GM18508 (cell line): ENCODE measurements around the gene XDH.

ENCODE experiments used
- ATAC-seq: cut with Tn5 transposase; IDR thresholded peaks from one replicate; pipeline ENCODE4 v1.9.1; 2021; ENCODE audit warnings: moderate number of reproducible peaks; ENCODE audit not compliant: insufficient read depth, unreplicated experiment

Gene XDH

GRCh38 chr2:31404827-31405226 lies 9.7 kb downstream of the XDH start:
- ATAC-seq = no peak

GRCh38 chr2:31404302-31404701 lies 10.2 kb downstream of the XDH start:
- ATAC-seq = no peak

DNA sequence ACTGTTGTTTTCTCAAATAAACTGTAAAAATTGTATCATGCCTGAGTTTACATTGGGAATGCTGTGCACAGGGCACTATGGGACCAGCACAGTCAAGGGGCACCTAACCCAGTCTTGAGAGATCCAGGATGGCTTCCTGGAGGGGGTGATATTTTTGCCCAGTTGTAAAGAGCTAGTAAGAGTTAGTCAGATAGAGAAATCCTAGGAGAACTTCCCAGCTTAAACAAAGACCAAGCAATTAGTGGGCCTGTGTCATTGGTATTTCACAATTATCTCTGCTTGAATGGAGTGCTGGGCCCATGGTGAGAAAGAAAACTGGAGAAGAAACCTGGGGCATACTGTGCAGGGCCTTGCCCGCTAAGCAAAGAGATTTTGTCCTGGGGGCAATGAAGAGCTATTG lies 12.2 kb downstream of the XDH start:
- no peak for ATAC-seq

GRCh38 chr2:31401580-31401979 lies 13.0 kb downstream of the XDH start:
- ATAC-seq = no peak

GRCh38 chr2:31398881-31399280 lies 15.7 kb downstream of the XDH start:
- ATAC-seq = no peak

- no peak for ATAC-seq
These were observed 17.4 kb downstream of the XDH start for GRCh38 chr2:31397094-31397493.

DNA sequence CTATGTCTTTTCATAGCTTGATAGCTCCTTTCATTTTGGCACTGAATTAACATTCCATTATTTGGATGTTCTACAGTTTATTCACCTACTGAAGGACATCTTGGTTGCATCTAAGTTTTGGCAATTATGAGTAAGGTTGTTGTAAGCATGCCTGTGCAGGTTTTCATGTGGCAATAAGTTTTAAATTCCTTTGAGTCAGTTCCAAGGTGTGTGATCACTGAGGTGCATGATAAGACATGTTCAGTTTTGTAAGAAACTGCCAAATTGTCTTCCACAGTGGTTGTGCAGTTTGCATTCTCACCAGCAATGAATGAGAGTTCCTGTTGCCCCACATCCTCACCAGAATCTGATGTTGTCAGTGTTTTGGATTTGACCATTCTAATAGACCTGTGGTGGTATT lies 24.2 kb downstream of the XDH start:
- ATAC-seq = no peak

DNA sequence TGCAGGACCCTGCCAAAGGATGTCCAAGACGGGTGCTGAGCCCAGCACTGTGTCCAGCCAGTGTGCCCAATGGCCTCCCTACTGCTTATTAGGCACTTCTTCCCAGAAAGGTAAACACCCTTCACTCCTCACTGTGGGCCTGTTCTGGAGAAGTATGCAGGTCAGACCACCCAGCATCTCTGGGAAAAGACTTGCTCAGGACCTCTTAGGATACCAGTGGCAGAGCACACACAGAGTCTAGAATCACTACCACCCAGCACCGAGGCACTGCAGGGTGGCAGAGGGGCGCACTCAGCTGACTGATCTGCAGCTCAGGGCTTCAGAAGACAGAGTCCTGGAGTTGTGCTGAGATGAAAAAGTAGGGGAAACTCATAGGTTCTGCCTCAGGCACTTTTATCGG lies 25.8 kb downstream of the XDH start:
- no peak for ATAC-seq

DNA sequence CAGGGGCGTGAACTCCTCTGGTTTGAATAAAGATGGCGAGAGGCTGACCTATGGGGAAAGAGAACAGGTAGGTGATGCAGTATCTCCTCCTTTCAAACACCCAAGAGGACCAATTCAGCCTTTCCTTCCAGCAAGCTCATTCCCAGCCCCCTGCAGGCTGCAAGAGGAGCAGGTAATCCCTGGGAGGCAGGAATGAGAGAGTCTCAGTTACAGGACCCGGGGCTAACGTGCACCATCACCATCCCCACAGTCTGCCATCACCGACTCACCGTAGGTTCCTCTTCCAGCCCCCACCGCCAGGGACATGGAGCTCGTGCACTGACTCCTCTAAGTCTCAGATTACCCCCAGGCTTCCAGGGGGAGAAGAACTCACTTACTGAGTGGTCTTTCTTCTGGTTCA lies 26.7 kb downstream of the XDH start:
- ATAC-seq = no peak

DNA sequence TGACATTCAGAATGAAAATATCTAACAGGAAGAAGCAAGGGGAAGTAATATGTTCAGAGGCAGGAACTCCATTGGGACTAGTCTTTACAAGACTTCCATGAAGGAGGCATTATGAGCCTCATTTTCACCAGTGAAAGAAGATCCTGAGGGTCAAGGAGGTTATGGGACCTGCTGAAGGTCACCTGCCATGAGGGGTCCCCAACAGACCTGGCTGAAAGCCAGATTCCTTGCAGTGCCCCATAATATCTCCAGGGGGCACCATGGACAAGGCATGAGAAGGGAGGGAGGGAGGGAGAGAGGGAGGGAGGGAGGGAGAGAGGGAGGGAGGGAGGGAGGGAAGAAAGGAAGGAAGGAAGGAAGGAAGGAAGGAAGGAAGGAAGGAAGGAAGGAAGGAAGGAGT lies 27.9 kb downstream of the XDH start:
- no peak for ATAC-seq

GRCh38 chr2:31386172-31386571 lies 28.4 kb downstream of the XDH start:
- ATAC-seq = no peak

DNA sequence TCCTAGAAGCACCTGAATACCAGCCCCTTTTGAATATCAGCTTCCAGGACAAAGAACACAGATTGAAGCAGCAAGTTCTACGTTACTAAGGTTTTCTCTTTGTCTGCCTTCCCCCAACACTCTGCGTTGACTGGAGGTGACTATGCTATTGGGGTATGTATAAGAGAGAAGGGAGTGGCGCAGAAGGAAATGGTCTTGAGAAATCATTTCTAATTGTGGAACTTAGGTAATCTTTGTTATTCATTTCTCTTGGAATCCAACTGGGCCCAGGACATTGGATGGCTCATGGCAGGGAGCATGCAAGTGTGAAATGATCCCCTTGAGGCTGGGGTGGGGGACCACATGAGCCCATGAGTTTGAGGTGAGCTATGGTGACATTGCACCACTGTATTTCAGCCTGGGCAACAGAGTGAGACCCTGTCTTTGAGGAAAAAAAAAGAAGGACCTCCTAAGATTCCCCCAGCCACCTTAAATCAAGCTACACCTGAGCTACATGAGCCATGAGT lies 29.7 kb downstream of the XDH start:
- ATAC-seq = no peak

DNA sequence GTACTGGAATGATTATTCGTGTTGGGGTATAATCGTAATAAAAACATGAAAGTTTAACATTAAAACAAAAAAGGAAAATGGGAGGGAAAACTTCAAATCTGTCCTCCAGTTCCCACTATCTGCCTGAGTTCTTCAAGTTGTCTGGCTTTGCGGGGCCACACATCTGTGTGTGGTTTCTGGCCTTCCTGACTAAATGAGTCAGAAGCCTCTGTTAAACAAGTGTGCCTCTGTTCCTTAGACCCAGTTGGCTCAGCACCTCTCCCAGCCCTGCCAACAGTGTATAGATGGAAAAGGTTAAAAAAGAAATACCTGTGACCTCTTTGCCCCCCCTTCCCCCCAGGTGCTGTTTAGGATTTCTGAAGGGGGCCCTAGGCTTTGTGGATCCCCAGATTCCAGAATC lies 30.2 kb downstream of the XDH start:
- ATAC-seq = no peak

DNA sequence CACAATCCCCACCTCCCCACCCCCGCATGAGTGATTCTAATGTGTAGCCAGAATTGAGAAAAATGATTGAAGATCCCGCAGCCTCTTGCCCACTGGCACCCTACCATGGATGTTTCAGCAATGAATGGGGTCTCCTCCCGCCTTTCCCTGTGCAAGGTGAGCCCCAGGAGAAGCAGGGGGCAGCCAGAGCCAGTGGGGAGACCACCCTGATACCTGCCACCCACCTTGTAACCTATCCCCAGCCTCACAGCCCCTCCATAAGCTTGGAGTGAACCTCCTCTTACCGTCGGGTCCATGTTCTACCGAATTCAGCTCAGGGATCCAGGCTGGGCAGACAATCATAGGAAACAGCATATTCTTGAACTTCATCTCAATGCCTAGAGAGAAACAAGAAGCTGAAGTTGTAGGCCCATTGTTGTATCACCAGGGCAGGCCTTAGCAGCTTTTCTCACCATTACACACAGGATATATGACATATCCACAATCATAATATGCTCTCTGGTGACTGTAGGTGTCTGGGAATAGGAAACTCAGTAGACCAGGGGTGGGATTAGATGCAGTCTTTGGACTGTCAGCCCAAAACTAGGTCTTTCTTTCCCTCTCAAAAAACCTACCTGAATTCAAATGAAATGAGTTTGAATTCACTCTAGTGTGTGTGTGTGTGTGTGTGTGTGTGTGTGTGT lies 30.9 kb downstream of the XDH start:
- ATAC-seq = no peak

GRCh38 chr2:31382452-31383120 lies 32.0 kb downstream of the XDH start:
- no peak for ATAC-seq

- ATAC-seq = no peak
These were observed 32.9 kb downstream of the XDH start for GRCh38 chr2:31381601-31382000.

- ATAC-seq = no peak
These were observed 34.3 kb downstream of the XDH start for GRCh38 chr2:31380243-31380642.

- ATAC-seq = no peak
These were observed 34.8 kb downstream of the XDH start for GRCh38 chr2:31379747-31380146.

DNA sequence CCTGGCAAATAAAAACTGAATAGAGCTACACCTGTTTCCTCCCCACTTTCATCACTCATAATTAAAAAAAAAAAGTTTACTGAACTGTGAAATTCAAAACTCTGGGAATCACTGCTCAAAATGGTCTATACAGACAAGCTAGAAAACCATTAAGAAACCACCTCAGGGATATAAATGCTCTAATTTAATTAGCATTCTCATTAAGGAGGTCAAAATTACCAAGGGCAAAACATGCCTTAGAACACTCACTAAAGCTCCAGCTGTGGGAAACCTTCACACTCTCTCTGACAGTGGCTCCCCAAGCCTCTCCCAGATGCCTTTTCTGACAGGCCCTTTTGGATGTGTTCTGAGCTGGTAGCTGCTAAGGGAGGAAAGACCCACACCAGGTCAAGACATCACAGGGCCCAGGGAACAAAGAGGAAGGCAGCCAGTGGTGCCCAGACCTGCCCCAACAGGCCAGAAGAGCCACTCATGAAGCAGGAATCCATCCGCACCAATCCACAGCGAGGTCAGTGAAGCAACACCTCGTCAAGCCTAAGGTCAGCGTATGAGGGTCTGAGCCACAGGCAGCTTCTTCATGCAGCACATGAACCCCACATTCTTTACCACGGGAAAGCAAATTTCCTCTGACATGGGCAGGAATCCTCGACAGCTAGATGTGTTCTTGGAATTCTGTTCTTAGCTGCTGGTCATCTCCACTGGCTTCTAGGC lies 35.6 kb downstream of the XDH start:
- no peak for ATAC-seq

GRCh38 chr2:31378389-31378788 lies 36.2 kb downstream of the XDH start:
- ATAC-seq = no peak

DNA sequence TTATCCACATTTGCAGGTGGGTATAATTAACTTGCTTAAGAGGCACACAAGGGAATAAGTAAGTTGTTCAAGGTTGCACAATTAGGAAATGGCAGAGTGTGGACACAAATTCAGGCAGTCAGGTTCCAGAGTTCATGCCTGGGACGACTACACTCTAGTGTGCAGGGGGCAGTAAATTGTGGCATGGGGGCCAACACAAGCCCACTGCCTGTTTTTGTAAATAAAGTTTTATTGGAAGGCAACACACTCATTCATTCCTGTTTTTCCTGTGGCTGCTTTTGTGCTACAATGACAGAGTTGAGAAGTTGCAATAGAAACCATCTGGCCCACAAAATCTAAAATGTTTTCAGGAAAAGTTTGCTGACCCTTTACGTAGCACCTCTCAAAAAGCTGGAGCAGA lies 41.4 kb downstream of the XDH start:
- ATAC-seq = no peak
